ENCODE data around the gene KRTAP10-5. TPM values are rescaled to one million over a fixed set of nuclear protein-coding genes. Genes with fewer than 3 reads are reported as not detected.
"Not testable (repeated sequence)": the region's sequence is repeated elsewhere in the genome, so short reads cannot be mapped to it uniquely, and the experiment has no call there.

Gene KRTAP10-5, protein sequence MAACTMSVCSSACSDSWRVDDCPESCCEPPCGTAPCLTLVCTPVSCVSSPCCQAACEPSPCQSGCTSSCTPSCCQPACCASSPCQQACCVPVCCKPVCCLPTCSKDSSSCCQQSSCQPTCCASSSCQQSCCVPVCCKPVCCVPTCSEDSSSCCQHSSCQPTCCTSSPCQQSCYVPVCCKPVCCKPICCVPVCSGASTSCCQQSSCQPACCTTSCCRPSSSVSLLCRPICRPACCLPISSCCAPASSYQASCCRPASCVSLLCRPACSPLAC
- total RNA-seq (2021; ENCODE audit: unreplicated experiment) (not detected), Bru-seq, nascent RNA (not detected), BruChase-seq, experiment 1, labeled RNA remaining after a 6-hour chase (not detected), BruChase-seq, experiment 2, labeled RNA remaining after a 2-hour chase (not detected)
- polyA plus RNA-seq (2012): not detected in 2 replicates
- long read RNA-seq: 0 reads

DNA sequence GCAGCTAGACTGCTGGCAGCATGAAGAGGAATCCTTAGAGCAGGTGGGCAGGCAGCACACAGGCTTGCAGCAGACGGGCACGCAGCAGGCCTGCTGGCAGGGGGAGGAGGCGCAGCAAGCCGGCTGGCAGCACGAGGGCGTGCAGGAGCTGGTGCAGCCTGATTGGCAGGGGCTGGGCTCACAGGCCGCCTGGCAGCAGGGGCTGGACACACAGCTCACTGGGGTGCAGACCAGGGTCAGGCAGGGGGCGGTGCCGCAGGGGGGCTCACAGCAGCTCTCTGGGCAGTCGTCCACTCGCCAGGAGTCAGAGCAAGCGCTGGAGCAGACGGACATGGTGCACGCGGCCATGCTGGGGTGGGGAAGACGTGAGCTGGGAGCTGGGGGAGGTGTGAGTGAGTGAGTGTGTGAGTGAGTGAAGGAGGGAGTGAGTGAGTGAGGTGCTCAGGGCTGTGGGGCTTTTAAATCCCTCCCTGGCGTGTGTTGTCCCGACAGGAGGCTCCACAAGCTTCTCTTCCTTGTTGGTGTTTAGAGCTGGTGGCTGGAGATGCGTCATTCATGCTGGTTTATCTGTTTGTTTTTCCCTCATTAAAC, at the start of gene KRTAP10-5:
TSS of gene KRTAP10-5 (minus strand) at position 374 of the 591 bp plus-strand sequence. CDS start at position 348, 26 bp downstream.
- DNase-seq (ENCODE audit: low read depth, low spot score); POLR2A ChIA-PET; H3K9me2 ChIP-seq (ENCODE audit: insufficient read depth); CTCF ChIA-PET; intact Hi-C loops (cut with micrococcal nuclease); ATAC-seq; H4K20me1 ChIP-seq (ENCODE audit: insufficient read depth); H3K79me2 ChIP-seq (ENCODE audit: insufficient read depth, low read length); H3K36me3 ChIP-seq (ENCODE audit: control insufficient read depth in 1 of 2, insufficient read depth in 2 of 2, low read length in 2 of 2); BruUV-seq (replicated peaks); H2AFZ ChIP-seq (ENCODE audit: low read depth, low read length, poor library complexity, severe bottlenecking); H3K4me2 ChIP-seq (ENCODE audit: low read length); H3K9ac ChIP-seq (ENCODE audit: low read length); H3K4me1 ChIP-seq (ENCODE audit: control insufficient read depth in 1 of 2, insufficient read depth in 2 of 2, low read length in 2 of 2); RAD21 ChIA-PET (ENCODE audit: low non-redundant PET in 1 of 2, low total read pairs in 2 of 2, uncharacterized antibody in 2 of 2, unreplicated experiment in 2 of 2); H3K9me3 ChIP-seq (ENCODE audit: control insufficient read depth in 1 of 2, insufficient read depth in 1 of 2, low read depth in 1 of 2, low read length in 2 of 2); H3K4me3 ChIP-seq (replicated peaks in 1 of 2; ENCODE audit: low read depth in 1 of 2, low read length in 2 of 2); H3K27ac ChIP-seq (ENCODE audit: low read depth, low read length): not testable (repeated sequence)
- H3K27me3 ChIP-seq (ENCODE audit: insufficient read depth, low read length): peaks cover 14% of the 10 kb centered on the region

DNA sequence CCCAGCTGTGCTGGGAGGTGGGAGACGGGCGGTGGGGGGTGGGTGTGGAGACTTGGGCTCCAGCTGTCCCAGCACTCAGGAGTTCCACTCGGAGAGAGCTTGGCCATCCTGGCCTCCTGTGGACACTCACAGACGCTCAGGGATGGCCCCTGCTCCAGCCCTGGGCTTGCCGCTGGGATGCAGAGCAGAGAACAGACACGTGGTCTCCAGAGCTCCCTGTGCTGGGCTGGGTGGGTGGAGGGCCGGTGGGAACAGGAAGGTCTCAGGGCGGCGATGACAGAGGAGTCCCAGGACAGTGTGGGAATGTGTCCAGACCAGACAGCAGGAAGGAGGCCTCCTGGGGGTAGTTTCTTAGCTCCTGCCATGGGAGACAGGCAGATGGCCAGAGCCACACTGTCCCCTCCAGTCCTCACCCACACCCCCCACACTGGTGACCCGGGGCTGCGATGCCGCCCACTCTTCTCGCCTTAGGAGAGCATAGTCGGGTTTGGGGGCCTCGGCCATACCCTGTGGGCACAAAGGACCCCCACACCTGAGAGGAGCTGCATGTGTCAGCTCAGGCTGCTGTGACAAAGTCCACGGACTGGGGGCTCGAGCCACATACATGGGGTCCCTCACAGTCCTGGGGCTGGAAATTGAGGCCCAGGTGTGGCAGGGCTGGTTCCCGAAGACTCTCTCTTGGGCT, 48.4 kb upstream of the KRTAP10-5 start:
- Histone ChIP-seq H3K4me2 (ENCODE audit: low read length) (no peak overlapping the region), H3K36me3 (ENCODE audit: control insufficient read depth in 1 of 2, insufficient read depth in 2 of 2, low read length in 2 of 2) (no peaks in the 10 kb centered on the region), H3K27ac (ENCODE audit: low read depth, low read length) (no peak overlapping the region), H3K4me3 (replicated peaks in 1 of 2; ENCODE audit: low read depth in 1 of 2, low read length in 2 of 2) (no peak overlapping the region), H2AFZ (ENCODE audit: low read depth, low read length, poor library complexity, severe bottlenecking) (no peak overlapping the region), H4K20me1 (ENCODE audit: insufficient read depth) (no peaks in the 10 kb centered on the region), H3K9ac (ENCODE audit: low read length) (no peak overlapping the region), H3K79me2 (ENCODE audit: insufficient read depth, low read length) (no peaks in the 10 kb centered on the region), H3K9me2 (ENCODE audit: insufficient read depth) (no peaks in the 10 kb centered on the region), H3K4me1 (ENCODE audit: control insufficient read depth in 1 of 2, insufficient read depth in 2 of 2, low read length in 2 of 2) (no peaks in the 10 kb centered on the region), H3K9me3 (ENCODE audit: control insufficient read depth in 1 of 2, insufficient read depth in 1 of 2, low read depth in 1 of 2, low read length in 2 of 2) (peaks cover 5 to 13% of the 10 kb centered on the region in 2 experiments; a peak in 3 of 4 replicates), H3K27me3 (ENCODE audit: insufficient read depth, low read length) (no peaks in the 10 kb centered on the region)
- ChIA-PET RAD21 (ENCODE audit: low non-redundant PET in 1 of 2, low total read pairs in 2 of 2, uncharacterized antibody in 2 of 2, unreplicated experiment in 2 of 2) (no interaction called here), POLR2A (no interaction called here), CTCF (no interaction called here)
- TF ChIP-seq, protein P1, sequence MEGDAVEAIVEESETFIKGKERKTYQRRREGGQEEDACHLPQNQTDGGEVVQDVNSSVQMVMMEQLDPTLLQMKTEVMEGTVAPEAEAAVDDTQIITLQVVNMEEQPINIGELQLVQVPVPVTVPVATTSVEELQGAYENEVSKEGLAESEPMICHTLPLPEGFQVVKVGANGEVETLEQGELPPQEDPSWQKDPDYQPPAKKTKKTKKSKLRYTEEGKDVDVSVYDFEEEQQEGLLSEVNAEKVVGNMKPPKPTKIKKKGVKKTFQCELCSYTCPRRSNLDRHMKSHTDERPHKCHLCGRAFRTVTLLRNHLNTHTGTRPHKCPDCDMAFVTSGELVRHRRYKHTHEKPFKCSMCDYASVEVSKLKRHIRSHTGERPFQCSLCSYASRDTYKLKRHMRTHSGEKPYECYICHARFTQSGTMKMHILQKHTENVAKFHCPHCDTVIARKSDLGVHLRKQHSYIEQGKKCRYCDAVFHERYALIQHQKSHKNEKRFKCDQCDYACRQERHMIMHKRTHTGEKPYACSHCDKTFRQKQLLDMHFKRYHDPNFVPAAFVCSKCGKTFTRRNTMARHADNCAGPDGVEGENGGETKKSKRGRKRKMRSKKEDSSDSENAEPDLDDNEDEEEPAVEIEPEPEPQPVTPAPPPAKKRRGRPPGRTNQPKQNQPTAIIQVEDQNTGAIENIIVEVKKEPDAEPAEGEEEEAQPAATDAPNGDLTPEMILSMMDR (IDR thresholded peaks at IDR 0.05 in 2 of 3, conservative IDR thresholded peaks at IDR 0.05 in 1 of 3; ENCODE audit: borderline replicate concordance in 1 of 3, insufficient read depth in 1 of 3, low read depth in 2 of 3, low read length in 2 of 3): no peak
- TF ChIP-seq ELF1 (IDR thresholded peaks at IDR 0.05; ENCODE audit: borderline replicate concordance, low read depth) (no peak), SRF (IDR thresholded peaks at IDR 0.05; ENCODE audit: low read depth) (no peak), SP1 (IDR thresholded peaks at IDR 0.05; ENCODE audit: low read depth) (no peak), SIN3A (IDR thresholded peaks at IDR 0.05; ENCODE audit: low read depth) (no peak)
- TF ChIP-seq, protein P2, sequence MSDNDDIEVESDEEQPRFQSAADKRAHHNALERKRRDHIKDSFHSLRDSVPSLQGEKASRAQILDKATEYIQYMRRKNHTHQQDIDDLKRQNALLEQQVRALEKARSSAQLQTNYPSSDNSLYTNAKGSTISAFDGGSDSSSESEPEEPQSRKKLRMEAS (IDR thresholded peaks at IDR 0.05): no peak
- ATAC-seq (no peak), DNase-seq (ENCODE audit: low read depth, low spot score) (no peak)
- BruUV-seq (replicated peaks): no TSS peak
- intact Hi-C loops (cut with micrococcal nuclease): no loop called here

DNA sequence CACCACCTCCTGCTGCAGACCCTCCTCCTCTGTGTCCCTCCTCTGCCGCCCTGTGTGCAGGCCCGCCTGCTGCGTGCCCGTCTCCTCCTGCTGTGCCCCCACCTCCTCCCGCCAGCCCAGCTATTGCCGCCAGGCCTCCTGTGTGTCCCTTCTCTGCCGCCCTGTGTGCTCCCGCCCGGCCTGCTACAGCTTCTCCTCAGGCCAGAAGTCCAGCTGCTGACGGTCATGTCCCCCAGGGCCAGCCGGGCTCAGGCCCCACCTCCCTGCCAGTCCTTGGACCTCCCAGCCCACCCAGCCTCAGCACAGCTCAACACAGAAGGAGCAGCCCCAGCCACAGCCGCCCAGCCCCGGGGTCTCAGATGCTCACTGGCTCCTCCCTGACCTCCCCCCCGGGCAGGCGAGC, 47.4 kb upstream of the KRTAP10-5 start:
- H3K4me2 ChIP-seq (ENCODE audit: low read length); ATAC-seq; H3K9ac ChIP-seq (ENCODE audit: low read length); H3K79me2 ChIP-seq (ENCODE audit: insufficient read depth, low read length); POLR2A ChIA-PET; H3K4me1 ChIP-seq (ENCODE audit: control insufficient read depth in 1 of 2, insufficient read depth in 2 of 2, low read length in 2 of 2); BruUV-seq (replicated peaks); H4K20me1 ChIP-seq (ENCODE audit: insufficient read depth); H3K36me3 ChIP-seq (ENCODE audit: control insufficient read depth in 1 of 2, insufficient read depth in 2 of 2, low read length in 2 of 2); intact Hi-C loops (cut with micrococcal nuclease); H3K27ac ChIP-seq (ENCODE audit: low read depth, low read length); H3K9me2 ChIP-seq (ENCODE audit: insufficient read depth); H3K27me3 ChIP-seq (ENCODE audit: insufficient read depth, low read length); CTCF ChIA-PET; H2AFZ ChIP-seq (ENCODE audit: low read depth, low read length, poor library complexity, severe bottlenecking); DNase-seq (ENCODE audit: low read depth, low spot score); H3K4me3 ChIP-seq (replicated peaks in 1 of 2; ENCODE audit: low read depth in 1 of 2, low read length in 2 of 2); RAD21 ChIA-PET (ENCODE audit: low non-redundant PET in 1 of 2, low total read pairs in 2 of 2, uncharacterized antibody in 2 of 2, unreplicated experiment in 2 of 2): not testable (repeated sequence)
- peaks cover 10 to 22% of the 10 kb centered on the region in 2 experiments; a peak in 3 of 4 replicates for H3K9me3 ChIP-seq (ENCODE audit: control insufficient read depth in 1 of 2, insufficient read depth in 1 of 2, low read depth in 1 of 2, low read length in 2 of 2)
